GM12878 (cell line): ENCODE measurements around the gene NUDT16. TPM values are rescaled to one million over a fixed set of nuclear protein-coding genes. Genes with fewer than 3 reads are reported as not detected.

ENCODE experiments used
- ATAC-seq: fragments of 200-7000 bp; cut with Tn5 transposase; 3 replicates; pipeline ENCODE4 v1.9.1; 2020; ENCODE audit warnings: mild to moderate bottlenecking, moderate library complexity
- BruUV-seq: library from RNA; stranded (reverse); fragments of 400-500 nt; replicated peaks from 2 replicates; lab custom pipeline; 2021; lab: Mats Ljungman, UMichigan
- CTCF ChIA-PET: fragments of 300-600 bp; sonication (Branson Sonifier 250); formaldehyde crosslinking; extraction: SDS; loops from one replicate; lab custom pipeline; 2021; ENCODE audit warnings: inconsistent platforms; lab: Yijun Ruan, JAX
- POLR2A ChIA-PET: fragments of 350-600 bp; formaldehyde crosslinking; extraction: SDS; loops from one replicate; lab custom pipeline; 2021; ENCODE audit warnings: inconsistent platforms; lab: Charles Lee
- RAD21 ChIA-PET: fragments of 300-600 bp; sonication (Branson Sonifier 250); formaldehyde crosslinking; loops from one replicate; lab custom pipeline; 2023; ENCODE audit warnings: antibody characterized with exemption; ENCODE audit not compliant: unreplicated experiment; lab: Charles Lee
- SMC1A ChIA-PET: fragments of 300-600 bp; sonication (Branson Sonifier 250); formaldehyde crosslinking; loops from one replicate; lab custom pipeline; 2023; ENCODE audit not compliant: unreplicated experiment, uncharacterized antibody; lab: Charles Lee
- DNase-seq: peaks from one replicate; pipeline ENCODE4 v3.0.0-alpha.2; 2011; ENCODE audit warnings: low read depth, low spot score
- FAIRE-seq: peaks from 3 replicates; lab custom pipeline; 2011; peaks lifted over from hg19 to GRCh38; lab: Jason Lieb, UNC
- H2AFZ ChIP-seq: 2 replicates; pipeline ENCODE4 v1.6.0; 2011; ENCODE audit warnings: low read depth, low read length, control low read depth; ENCODE audit not compliant: control insufficient read depth
- H3K27ac ChIP-seq: 2 replicates; pipeline ENCODE4 v1.5.1; 2011; ENCODE audit warnings: control low read depth; ENCODE audit not compliant: control insufficient read depth, insufficient read depth
- H3K27me3 ChIP-seq, 2 experiments: replicated peaks in 1 of 2; 2 replicates each; pipeline versions ENCODE4 v1.6.0 to v1.6.1; 2011; ENCODE audit warnings: low read length in 1 of 2; ENCODE audit not compliant: control insufficient read depth in 2 of 2, insufficient read depth in 2 of 2
- H3K36me3 ChIP-seq, 2 experiments: 2 replicates each; pipeline ENCODE4 v1.5.1; 2011; ENCODE audit warnings: low read length in 1 of 2; ENCODE audit not compliant: control insufficient read depth in 2 of 2, insufficient read depth in 2 of 2
- H3K4me1 ChIP-seq: 2 replicates; pipeline ENCODE4 v1.6.1; 2011; ENCODE audit warnings: mild to moderate bottlenecking, low read length, moderate library complexity, mixed read lengths; ENCODE audit not compliant: control insufficient read depth, insufficient read depth
- H3K4me2 ChIP-seq: 2 replicates; pipeline ENCODE4 v1.6.0; 2011; ENCODE audit warnings: control low read depth; ENCODE audit not compliant: control insufficient read depth, insufficient read depth
- H3K4me3 ChIP-seq: fragments of 200-600 bp; sonication (generic); 2 replicates; pipeline ENCODE4 v1.5.1; 2016
- H3K79me2 ChIP-seq: 2 replicates; pipeline ENCODE4 v1.6.0; 2011; ENCODE audit warnings: low read length; ENCODE audit not compliant: control insufficient read depth, insufficient read depth
- H3K9ac ChIP-seq: 2 replicates; pipeline ENCODE4 v1.8.0; 2011; ENCODE audit warnings: low read length, control low read depth, mixed read lengths; ENCODE audit not compliant: control insufficient read depth, insufficient read depth
- H3K9me3 ChIP-seq: replicated peaks from 3 replicates; pipeline ENCODE4 v1.5.1; 2011; ENCODE audit warnings: mild to moderate bottlenecking, low read length; ENCODE audit not compliant: control insufficient read depth, insufficient read depth
- H4K20me1 ChIP-seq: 2 replicates; pipeline ENCODE4 v1.6.0; 2011; ENCODE audit not compliant: control insufficient read depth, insufficient read depth
- CHD4 ChIP-seq: fragments of 200-600 bp; sonication (generic); IDR thresholded peaks from 2 replicates; pipeline ENCODE4 v1.6.1; 2016; ENCODE audit warnings: mild to moderate bottlenecking
- DPF2 ChIP-seq: fragments of 450-650 bp; IDR thresholded peaks from 2 replicates; pipeline ENCODE4 v1.6.1; 2017; ENCODE audit warnings: mild to moderate bottlenecking
- ETV6 ChIP-seq, 2 experiments: fragments of 450-650 bp in 1 of 2; IDR thresholded peaks in 1 of 2; conservative IDR thresholded peaks in 1 of 2; 2 replicates each; pipeline ENCODE4 v1.6.1; 2014; ENCODE audit warnings: antibody characterized with exemption in 1 of 2, borderline replicate concordance in 1 of 2, low read depth in 1 of 2, mild to moderate bottlenecking in 1 of 2, moderate library complexity in 1 of 2
- EZH2 ChIP-seq: IDR thresholded peaks from 2 replicates; pipeline ENCODE4 v1.6.1; 2012; ENCODE audit warnings: low read depth, mild to moderate bottlenecking, control low read depth, inconsistent platforms, low read length, borderline replicate concordance; ENCODE audit not compliant: control insufficient read depth
- SRF ChIP-seq, 2 experiments: IDR thresholded peaks; 2 replicates each; pipeline ENCODE4 v1.6.1; 2011; ENCODE audit warnings: low read depth in 2 of 2, low read length in 2 of 2, mild to moderate bottlenecking in 1 of 2, moderate library complexity in 1 of 2
- YY1 ChIP-seq: IDR thresholded peaks from 2 replicates; pipeline ENCODE4 v1.6.1; 2011; ENCODE audit warnings: low read depth, mild to moderate bottlenecking, low read length
- ZSCAN29 ChIP-seq: fragments of 450-650 bp; IDR thresholded peaks from 2 replicates; pipeline ENCODE4 v1.6.1; 2017; ENCODE audit warnings: mild to moderate bottlenecking, moderate library complexity
- WGBS: methylation state at CpG from one replicate; pipeline ENCODE4 v1.1.6; 2016; ENCODE audit warnings: low lambda C conversion rate; ENCODE audit not compliant: insufficient replicate concordance, insufficient coverage; ENCODE audit errors: missing lambda C conversion rate; 5-methylcytosine and 5-hydroxymethylcytosine counted together
- in situ Hi-C: fragments of 300-500 bp; cut with MboI; formaldehyde crosslinking; loops from 9 replicates; pipeline ENCODE4 v1.14.3; 2018; ENCODE audit warnings: mixed read lengths
- intact Hi-C: fragments of 100-400 bp; cut with micrococcal nuclease; formaldehyde crosslinking; loops from one replicate; pipeline ENCODE4 v1.14.2; 2022; ENCODE audit not compliant: unreplicated experiment
- polyA plus RNA-seq, 11 experiments: library from polyadenylated mRNA; depleted of rRNA in 4 of 11; unstranded in 6 of 11; stranded (reverse) in 5 of 11; fragments of >200 nt; fragmentation: Nextera tagmentation in 4 of 11; fragmentation: Illumina TruSeq in 1 of 11; extraction: Ambion mirVana in 4 of 11; extraction: Trizol in 1 of 11; gene quantifications; 1 replicate in 1 of 11; 2 replicates in 10 of 11; pipeline versions ENCODE4 v1.2.1 to v1.2.3, GENCODE V29; 2011 to 2016; ENCODE audit warnings: inconsistent platforms in 2 of 11, missing spikeins in 2 of 11, low read depth in 1 of 11
- total RNA-seq, 4 experiments: library from RNA; depleted of rRNA in 3 of 4; stranded (reverse); fragments of >200 nt in 3 of 4; fragmentation: Illumina TruSeq in 1 of 4; extraction: Trizol in 1 of 4; gene quantifications; 2 replicates each; pipeline versions ENCODE4 v1.2.1 to v1.2.3, GENCODE V29; 2013 to 2021
- TF ChIP-seq, protein P1 (sequence below): IDR thresholded peaks from 2 replicates; pipeline ENCODE4 v1.6.1; 2011; ENCODE audit warnings: borderline replicate concordance, low read depth, mild to moderate bottlenecking, moderate library complexity, mixed read lengths, low read length; ENCODE audit not compliant: insufficient read depth; ENCODE audit errors: extremely low read length
- TF ChIP-seq, protein P2 (sequence below): fragments of 450-650 bp; IDR thresholded peaks from 2 replicates; pipeline ENCODE4 v1.6.1; 2017; ENCODE audit warnings: mild to moderate bottlenecking

NUDT16 gene
- total and polyA plus RNA-seq, 10 of the 15 experiments (the other 5 are each of a cell fraction or from before 2014, with no cell fraction given) = 1.4 to 16.6 (median 10.4) TPM

DNA sequence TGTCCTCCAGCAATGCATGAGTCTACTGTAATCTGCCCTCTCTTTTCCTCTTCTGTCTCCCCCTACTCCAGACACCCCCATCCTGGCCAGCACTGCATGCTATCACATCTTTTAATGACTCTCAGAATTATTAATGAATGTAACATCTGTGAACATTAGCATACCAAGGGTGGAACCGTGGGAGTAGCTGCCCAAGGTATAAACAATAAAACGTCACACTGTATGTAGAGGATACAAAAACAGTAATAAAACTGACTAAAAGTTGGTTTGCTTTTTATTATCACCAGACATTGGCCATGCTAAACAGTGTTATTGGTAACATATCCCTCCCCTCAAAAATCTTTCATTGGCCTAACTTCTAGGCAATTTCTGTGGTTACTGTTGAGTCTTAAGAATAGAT, 24.7 kb downstream of the NUDT16 start:
- Histone ChIP-seq H4K20me1 (no peaks in the 10 kb centered on the region), H3K4me2 (no peak overlapping the region), H3K79me2 (no peaks in the 10 kb centered on the region), H3K4me3 (no peak overlapping the region), H3K9ac (no peak overlapping the region), H2AFZ (no peak overlapping the region), H3K9me3 (no peaks in the 10 kb centered on the region), H3K27ac (no peak overlapping the region), H3K4me1 (no peaks in the 10 kb centered on the region), H3K36me3 (no peaks in the 10 kb centered on the region), H3K27me3 (no peaks in the 10 kb centered on the region)
- no TSS peak for BruUV-seq
- ATAC-seq = no peak
- TF ChIP-seq, protein P1, sequence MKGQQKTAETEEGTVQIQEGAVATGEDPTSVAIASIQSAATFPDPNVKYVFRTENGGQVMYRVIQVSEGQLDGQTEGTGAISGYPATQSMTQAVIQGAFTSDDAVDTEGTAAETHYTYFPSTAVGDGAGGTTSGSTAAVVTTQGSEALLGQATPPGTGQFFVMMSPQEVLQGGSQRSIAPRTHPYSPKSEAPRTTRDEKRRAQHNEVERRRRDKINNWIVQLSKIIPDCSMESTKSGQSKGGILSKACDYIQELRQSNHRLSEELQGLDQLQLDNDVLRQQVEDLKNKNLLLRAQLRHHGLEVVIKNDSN = no peak
- TF ChIP-seq CHD4 (no peak), DPF2 (no peak), ZSCAN29 (no peak), SRF (IDR thresholded peaks at IDR 0.05; ENCODE audit: low read depth in 2 of 2, low read length in 2 of 2) (no peak), YY1 (no peak), EZH2 (no peak), ETV6 (conservative IDR thresholded peaks at IDR 0.05 in 1 of 2, IDR thresholded peaks at IDR 0.05 in 1 of 2; ENCODE audit: borderline replicate concordance in 1 of 2, low read depth in 1 of 2) (no peak)
- TF ChIP-seq, protein P2, sequence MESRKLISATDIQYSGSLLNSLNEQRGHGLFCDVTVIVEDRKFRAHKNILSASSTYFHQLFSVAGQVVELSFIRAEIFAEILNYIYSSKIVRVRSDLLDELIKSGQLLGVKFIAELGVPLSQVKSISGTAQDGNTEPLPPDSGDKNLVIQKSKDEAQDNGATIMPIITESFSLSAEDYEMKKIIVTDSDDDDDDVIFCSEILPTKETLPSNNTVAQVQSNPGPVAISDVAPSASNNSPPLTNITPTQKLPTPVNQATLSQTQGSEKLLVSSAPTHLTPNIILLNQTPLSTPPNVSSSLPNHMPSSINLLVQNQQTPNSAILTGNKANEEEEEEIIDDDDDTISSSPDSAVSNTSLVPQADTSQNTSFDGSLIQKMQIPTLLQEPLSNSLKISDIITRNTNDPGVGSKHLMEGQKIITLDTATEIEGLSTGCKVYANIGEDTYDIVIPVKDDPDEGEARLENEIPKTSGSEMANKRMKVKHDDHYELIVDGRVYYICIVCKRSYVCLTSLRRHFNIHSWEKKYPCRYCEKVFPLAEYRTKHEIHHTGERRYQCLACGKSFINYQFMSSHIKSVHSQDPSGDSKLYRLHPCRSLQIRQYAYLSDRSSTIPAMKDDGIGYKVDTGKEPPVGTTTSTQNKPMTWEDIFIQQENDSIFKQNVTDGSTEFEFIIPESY = no peak
- SMC1A ChIA-PET = interaction anchor here (0.7 to 1.0 kb wide), 2 partner anchors 10 to 188 kb away, joined by 3 read pairs; no protein-coding TSS in a partner anchor
- no peak for FAIRE-seq
- POLR2A ChIA-PET = no interaction called here
- 23% methylated on average over 2 of the region's 2 CpGs for WGBS
- RAD21 ChIA-PET = no interaction called here
- in situ Hi-C loops = no loop called here
- CTCF ChIA-PET = no interaction called here
- intact Hi-C loops = no loop called here
- no peak for DNase-seq
